Medulla oblongata (tissue), 1 donor: ENCODE measurements around the gene ITGB7.

Experiments
- DNase-seq: peaks from one replicate; pipeline ENCODE4 v3.0.0-alpha.2; 2015; ENCODE audit errors: extremely low spot score

The ITGB7 gene

DNA sequence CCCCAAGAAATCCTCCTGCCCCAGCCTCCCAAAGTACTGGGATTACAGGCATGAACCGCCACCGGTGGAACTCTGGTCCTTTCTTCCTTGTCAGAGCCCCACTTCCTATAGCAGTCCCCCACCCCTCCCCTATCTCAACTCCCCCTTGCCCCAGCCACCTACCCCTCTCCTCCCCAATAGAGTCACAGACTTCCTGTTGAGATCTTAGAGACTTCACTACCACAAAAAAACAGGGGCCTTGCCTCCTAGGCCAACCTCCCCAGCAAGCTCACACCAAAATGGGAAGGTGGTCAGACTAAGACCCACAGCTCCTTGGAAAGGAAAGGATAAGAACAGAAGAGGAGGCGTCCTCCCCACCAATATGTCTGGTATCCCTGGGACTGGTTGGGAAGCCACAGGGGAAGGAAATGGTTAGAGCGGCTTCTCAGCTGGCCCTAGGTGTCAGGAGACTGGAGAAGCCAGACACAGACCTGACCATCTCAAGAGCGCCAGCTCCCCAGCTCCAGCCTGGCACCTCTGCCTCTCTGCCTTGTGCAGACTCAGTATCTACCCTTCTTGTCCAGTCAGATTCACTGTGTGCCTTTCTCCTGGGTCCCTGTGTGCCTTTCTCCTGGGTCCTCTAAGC is 8.5 kb downstream of the ITGB7 start:
- no peak for DNase-seq

DNA sequence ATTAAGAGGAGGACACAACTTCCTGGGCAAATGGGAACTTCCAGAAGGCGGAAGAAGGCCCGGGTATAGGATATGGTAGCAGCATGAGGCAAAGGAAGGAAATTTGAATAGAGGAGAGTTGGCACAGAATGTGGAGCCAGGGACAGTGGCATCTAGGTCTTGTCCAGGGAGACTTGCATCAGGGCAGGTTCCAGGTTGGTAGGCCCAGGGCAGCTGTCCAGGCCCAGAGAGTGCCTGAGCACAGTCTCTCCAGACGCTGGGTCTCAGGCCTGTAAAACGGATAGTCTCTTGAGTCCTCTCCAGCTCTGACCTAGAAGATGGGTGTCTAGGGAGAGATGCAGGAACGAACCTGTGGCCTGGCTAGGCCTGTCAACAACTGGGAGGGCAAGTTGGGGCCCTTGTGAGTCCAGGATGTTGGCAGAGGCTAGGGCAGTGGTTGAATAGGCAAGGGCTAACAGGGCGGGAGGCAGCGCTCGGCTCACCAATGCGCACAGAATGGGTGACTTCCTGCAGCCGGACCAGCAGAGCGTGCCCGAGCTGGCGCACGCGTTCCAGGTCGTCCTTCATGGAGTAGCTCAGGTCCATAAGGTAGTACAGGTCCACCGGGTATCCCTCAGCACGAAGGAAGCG is 9.9 kb downstream of the ITGB7 start:
- DNase-seq = no peak

DNA sequence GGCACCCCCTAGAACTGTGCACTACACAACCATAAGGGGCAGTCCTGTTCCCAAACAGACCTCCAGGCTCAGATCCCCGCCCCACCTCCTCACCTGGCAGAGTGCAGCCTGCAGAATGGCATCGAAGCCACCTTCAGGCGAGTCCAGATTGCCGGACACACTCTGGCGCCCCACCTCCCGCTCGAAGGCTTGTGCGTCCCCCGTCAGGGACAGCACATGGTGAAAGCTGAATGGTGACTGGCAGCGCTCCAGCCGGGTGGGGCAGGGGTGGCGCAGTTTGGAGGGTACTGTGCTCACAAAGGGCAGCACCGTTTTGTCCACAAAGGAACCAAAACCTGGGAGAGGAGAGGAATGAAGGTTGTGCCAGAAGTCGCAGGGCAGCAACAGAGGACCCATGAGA is 10.6 kb downstream of the ITGB7 start:
- DNase-seq = no peak

DNA sequence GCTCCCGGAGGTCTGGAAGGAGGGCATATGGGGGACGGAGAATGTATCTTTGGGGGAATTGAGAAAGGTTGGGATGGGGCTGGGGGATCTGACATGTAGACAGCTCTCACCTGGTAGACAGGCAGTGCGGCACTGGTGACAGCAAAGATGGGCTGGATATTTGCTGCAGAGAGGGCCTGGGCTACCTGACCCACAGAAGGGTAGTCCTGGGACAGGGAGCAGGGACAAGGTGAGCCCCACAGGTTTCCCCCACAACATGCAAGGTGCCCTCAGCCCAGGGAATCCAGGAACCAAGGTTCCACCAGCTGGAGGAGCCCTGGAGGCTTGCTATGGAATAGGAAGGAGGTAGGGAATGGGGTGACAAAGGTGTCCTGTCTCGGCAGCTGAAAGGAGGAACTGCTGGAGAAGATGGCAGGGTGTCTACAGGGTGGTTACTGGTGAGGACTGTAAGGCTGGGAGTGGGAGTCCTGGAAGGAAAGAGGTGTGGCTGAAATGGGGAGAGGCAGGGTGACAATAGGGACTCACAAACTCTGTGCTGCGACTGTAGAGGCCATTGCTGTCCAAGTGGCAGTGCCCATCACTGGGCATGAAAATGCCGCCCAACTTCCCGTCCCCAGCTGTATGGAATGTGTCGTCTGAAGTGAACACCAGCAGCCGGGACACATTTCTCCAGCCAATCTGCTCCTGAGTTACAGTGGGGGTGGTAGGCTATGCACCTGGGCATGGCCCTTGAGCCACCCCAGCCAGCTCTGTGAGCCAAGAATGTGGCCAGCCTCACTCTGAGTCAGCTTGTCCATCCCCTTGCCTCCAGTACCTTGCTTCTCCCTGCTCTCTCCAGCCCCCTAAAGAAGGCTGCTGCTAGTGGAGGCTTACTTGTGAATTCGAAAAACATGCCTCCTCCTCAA is 11.3 kb downstream of the ITGB7 start:
- no peak for DNase-seq

DNA sequence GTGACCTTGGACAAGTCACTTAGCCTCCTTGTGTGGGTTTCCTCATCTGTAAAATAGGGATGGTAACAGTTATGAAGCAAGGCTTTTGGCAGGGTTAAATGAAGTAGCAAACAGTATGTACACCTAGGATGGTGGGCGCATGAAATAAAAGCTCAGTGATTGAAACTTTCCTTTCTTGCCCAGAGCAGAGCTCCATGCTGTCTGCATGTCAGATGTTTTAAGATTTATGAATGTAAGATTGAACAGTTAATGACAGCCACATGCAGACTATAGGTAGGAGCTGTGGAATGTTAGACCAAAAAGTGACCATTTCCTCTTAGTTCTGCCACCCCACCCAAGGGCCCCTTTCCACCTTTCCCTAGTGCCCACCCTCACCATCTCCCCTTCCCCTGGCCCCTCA is 12.1 kb downstream of the ITGB7 start:
- no peak for DNase-seq

DNA sequence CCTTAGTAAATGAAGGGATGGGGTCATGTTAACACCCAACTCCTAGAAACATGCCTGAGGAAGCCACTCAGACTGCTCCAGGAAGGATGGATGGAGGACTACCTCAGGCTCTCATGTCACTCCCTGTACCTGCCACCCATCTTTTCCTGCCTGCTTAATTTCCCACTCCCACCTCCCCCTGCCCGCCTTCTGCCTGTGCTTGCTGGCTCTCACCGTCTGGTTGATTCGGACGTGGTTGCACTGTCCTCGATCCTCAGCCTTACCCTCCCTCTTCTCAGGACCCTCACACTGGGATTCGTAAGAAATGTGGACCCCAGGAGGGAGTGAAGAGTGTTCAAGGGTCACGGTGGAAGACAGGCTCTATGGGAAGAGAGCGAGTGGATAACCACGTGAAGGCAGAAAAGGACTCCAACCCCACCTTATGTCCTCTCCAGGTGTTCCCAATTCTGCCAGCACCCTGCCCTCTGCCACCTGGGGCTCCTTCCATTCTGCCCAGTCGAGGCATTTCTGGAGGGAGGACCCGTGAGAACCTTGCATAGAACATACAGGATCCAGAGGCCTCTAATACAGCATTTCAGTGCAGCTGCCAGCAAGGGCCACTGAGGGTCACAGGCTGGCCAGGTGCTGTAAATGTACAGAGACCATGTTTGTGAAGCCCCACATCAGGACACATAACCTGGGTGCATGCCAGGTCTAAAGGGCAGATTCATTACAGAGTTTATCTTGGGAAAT is 12.9 kb downstream of the ITGB7 start:
- DNase-seq = no peak

DNA sequence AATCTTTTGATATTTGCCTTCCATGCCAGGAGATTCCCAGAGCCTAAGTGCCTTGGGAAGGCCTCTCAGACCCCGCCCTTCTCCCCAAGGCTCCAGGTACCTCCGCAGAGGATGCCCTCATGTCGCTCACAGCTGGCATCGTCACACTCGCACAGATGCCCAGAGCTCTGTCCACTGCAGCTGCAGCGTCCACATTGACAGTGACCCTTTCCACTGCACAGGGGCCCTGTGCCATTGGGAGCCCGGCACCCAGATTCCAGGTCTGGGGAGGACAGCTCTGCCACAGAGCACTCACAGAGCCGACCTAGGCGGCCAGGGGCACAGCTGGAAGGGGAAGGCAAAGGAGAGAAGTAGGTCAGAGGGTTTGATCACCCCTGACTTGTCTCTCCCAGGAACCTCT is 14.0 kb downstream of the ITGB7 start:
- no peak for DNase-seq

DNA sequence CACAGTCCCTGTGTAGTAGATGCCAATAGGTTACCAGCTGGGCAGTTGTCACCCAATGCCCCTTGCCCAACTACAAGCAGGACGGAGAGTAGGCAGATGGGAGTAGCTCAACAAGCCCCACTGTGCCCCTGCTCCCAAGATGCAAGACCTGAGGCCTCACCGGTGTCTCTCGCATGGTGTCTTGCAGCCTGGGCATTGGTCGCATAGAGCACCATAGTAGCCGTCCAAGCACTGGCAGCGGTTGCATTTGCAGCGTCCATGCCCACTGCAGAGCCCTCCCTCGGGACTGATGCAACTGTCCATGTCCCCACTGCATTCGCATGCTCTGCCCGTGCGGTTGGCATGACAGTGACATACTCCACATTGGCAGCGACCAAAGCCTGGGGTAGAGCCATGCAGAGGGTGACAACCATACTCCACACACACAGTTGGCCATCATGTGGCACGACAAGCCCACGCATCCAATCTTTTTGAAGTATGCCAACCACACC is 14.5 kb downstream of the ITGB7 start:
- no peak for DNase-seq

DNA sequence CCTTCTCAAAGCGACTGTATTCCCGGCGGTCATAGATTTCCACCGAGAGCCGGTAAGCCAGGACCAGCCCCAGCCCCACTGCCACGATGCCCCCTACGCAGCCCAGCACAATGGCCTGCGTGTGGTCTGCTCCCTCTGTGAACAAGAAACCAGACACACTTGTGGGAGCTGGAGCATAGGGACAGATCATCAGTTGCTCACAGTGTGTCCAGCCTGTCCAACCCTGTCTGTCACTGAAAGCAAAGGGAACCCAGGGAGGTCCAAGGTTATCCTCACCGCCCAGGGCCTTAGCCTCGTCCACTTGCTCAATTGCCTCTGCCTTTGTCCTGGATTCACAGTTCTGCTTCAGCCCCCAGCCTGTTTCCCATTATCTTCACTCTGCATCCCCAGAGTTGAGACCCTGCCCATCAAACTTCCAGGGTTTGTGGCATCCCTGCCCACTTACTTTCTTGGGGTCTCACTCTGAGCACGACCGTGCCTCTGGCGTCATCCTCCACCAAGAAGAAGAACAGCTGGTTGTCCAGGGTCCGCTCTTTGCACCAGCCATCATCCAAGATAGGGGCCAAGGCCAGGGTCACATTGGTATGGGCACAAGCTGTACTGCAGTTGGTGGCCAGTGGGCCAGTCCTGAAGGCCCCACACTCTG is 15.0 kb downstream of the ITGB7 start:
- DNase-seq = no peak

DNA sequence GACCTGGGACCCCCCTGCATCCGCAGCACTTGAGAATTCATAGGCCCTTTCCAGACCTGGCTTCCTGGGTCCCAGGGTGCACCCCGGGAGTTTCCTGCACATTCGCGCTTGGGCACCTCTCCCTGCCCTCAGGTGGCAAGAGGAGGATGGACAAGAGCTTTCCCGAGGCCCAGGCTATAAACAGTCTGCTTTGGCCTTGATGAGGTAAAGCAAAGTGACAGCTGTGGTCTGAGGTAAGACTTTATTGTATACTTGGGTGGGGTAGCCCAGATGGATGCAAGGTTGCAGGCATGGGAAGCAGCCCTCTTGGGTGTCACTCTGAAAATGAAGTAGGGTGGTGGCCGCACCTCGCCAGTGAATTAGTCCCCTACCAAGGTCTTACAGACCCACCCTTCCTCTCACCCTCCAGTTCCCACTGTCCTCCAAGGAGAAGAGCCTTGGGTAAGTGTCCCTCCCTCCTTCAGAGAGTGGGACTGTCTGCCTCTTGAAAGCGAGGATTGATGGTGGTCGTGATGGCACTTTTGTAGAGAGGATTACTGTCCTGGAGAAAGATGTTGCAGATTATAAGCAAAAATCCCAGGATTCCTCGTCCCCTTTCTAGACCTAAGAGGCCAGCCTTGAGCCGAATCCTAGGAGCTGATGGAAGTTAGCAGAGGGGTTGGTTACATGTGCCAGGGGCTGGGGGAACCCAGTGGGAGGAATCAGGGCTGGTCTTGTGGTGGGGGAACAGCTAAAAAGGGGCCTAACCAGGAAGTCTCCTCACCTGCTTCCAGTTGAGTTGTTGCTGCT is 15.8 kb downstream of the ITGB7 start:
- no peak for DNase-seq

DNA sequence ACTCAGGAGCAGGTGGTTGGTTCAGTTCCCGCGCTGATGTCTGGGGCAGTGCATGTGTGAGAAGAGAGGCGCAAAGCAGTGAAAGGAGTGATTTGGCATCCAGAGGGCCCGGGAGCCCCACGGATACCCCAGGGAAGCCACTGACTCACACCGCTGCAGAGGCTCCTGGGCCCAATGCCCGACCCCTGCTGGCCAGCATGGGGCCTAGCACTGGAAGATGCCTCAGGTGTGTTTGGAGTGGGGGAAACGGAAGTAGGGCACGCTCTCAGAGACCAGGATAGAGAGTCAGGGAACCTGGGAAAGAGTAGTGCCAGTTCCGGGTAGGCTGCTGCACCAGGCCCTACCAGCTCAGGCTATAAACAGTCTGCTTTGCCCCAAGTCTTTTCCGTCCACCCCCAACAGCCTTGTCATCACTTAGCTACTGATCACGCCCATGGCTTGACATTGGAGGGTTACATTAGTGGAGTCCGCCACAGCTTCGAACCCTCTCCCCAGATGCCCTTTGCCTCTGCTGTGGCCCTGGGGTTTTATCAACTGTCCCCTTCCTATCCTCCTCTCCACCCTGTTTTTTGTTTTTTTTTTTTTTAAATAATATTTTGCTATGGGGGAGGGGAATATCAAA is 16.8 kb downstream of the ITGB7 start:
- DNase-seq = no peak

DNA sequence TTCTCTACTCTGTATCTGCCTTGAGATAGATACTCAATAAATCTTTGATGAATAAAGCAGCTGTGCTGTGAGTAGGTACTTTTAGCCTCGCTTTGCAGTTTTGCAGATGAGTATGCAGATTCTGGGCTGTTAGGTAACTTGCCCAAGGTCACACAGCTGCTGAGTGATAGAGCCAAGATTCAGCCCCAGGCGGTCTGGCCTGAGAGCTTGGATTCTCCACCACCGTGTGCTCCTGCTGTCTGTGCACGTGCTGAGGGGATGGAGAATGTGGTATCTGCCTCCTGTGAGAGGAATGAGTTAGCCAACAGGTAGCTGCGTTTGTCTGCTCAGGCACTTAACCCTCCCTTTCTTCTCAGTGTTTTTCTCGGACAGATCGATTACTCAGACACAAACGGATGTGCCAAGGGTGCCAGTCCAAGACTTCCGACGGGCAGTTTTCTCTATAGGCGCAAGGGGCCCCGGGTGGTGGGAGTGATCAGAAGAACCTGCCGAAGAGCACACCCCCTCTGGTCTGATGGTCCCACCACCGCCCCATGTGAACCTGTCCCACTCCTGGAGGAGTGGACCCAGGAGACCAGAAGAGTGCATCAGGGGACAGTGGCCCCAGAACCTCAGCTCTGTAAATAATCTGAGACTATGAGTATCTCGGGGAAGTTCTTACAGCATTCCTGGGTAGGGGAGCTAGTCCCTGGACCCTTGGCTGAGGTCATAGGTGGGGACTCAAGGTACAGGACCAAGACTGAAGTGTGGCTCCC is 19.7 kb downstream of the ITGB7 start:
- no peak for DNase-seq

DNA sequence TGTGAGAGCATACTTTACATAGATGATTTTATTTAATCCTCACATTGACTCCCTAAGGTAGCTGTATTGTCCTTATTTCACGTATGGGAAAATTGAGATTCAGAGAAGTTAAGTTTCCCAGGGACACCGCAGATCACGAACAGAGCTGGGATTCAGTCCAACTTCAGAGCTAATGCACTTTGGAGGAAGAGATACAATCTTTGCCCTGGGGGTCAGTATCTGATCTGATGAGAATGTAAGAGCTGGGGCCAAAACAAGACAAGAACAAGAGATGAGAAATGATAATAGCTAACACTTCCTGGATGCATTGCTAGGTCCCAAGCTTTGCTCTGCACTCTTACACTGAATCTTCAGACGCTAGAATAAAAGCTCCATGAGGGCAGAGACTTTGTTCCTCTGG is 20.3 kb downstream of the ITGB7 start:
- no peak for DNase-seq

DNA sequence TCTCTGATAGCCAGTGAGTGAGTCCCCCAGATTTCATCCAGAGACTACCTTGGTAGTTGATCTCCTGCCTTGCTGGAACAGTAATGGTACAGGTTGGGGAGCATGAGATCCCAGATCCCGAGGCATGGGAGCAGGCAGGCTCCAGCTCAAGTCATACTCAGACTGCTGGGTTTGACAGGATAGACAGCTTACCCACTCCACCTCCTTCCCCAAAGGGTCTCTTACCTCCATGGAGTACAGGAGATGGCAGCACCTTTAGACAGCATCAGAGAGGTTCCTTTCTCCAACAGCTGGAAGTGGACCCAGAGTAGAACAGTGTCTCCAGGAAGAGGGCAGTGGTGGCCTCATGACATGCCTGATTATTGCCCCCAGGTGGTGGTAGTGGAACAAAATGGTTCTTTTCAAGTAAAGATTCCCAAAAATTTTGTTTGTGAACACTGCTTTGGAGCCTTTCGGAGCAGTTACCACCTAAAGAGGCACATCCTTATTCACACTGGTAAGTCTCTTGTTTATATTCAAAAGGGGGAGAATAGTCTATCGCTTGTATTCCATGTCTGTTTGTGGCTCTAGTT is 21.4 kb downstream of the ITGB7 start:
- no peak for DNase-seq

DNA sequence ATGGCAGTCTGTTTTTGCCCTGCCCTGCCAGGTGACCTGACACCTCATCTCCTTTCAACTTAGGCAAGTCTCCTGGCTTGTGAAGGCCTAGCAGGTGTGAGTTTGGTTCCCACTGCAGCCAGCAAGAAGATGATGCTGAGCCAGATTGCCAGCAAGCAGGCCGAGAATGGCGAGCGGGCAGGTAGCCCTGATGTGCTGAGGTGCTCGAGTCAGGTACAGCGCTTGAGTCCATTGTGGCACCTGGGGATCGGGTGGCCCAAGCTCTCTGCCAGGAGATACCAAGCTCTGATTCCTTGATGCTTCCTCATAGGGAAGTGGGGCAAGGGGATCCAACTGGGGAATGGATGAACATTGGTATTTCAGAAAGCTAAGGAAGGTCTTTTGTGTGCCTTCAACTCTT is 22.2 kb downstream of the ITGB7 start:
- DNase-seq = no peak

DNA sequence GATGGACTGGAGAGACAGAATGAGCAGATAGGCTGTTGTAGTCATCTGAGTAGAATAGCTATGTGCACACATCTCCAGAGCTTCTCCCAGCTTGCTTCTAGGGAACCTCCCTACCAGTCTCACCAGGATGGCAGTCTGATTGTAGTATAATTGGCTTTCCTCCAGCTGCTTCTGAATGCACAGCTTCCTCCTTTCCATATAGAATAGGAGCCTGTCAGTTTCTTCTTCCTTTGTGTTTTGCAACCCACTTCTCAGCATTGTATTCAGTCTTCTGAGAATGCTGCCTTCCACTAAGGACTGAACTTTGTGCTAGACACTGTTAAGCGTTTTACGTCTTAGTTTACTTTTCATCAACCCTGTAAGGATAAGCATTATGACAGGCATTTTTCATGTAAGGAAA is 24.1 kb downstream of the ITGB7 start:
- no peak for DNase-seq

DNA sequence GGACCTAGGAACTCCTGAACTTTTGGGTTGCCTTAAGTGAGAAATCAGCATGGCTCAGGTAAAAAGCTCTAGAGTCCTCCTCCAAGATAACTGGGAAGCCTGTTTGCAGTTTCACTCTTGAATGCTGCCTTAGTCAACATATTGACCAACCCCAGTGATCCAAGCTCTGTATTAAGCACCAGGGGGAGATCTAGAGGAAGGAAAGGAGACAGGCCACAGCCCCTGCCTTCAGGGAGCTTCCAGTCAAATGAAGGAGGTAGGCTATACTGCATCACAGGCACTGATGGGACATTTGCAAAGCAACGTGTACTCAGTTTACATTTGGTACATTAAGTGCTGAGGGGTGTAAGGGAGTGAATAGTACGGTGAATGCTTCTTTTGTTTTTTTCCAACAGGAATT is 25.1 kb downstream of the ITGB7 start:
- DNase-seq = no peak

DNA sequence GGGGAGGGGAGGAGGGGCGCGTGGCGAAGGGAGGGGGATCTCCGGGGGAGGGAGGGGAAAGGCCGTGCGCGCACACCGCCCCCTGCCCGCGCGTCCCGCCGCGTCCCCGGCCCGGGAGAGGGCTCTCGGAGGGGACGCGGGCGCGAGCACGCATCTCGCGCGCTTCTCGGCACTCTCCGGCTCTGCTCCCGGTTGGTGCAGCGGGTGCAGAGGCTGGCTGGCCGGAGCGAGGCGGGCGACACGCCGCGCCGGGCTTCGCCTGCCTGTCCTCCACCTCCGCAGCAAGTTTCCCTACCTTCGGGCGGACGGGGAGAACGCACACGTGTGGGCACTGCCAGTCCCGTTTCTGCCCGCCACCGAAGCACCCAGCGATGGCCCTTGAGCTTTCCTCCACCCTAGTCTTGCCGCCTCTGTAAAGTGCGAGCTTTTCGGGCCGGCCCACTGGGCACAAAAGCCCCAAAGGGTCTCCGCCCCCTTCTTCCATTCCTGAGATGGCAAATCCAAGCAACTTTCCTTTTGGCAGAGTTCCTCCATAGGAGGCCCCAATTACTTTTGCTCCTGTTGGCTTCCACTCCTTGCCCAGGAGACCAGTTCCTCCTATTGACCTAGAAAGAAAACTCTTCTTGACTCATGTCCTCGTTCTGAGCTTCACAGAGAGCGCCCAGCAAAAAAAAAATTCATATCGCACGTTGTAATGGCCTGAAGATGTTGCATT is 26.0 kb downstream of the ITGB7 start:
- peak; percentile 75 for DNase-seq
